NCI-H226 (cell line): ENCODE results near the gene AXDND1.
A peak's percentile ranks its signal among the peaks of the same experiment; 100 is the strongest.

Experiments used
- DNase-seq: peaks from one replicate; pipeline ENCODE4 v3.0.0-alpha.2; 2015

The AXDND1 gene

DNA sequence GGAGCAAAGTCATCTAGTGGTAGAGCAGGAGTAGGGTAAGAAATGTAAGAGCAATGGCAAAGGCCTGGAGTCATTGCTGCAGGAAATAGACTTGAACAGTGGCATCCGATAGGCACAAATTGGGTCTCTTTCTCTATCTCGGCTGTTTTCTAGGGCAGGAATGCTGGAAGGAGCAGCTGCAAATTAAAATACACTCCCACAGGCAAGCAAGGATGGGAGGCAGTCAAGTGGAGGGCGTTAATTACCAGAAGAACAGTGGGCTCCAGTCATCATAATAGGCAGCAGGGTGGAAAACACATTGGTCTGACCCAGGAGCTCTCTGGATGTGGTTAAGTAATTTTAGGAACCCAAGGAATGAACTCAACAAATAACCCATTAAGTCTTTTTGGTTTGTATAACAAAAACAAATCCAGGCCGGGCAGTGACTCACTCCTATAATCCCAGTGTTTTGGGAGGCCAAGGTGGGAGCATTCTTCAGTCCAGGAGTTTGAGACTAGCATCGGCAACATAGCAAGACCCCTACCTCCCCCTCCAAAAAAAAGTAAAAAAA, 218.1 kb downstream of the AXDND1 start:
- no peak for DNase-seq

GRCh38 chr1:179586107-179586823, 220.5 kb downstream of the AXDND1 start:
- peak; percentile 34 for DNase-seq

DNA sequence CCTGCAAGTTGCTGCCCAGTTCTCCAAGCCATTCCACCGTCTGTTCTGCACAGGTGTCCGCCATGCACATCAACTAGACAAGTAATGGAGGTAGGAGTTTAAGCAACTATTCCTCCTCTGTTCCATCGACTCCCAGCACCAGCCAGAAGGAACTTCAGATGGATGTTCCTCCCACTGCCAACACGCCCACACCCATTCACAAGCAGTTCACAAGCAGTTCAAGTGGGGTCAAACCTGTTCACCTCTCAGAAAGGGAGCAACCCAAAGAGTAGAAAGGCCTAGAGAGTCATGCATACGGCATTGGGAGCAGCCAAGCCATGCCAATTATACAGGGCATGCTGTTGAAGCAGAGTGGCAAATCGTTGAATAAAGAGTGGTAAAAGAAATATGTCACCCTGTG, 221.6 kb downstream of the AXDND1 start:
- no peak for DNase-seq

- DNase-seq, result peak; percentile 91
These were observed 222.8 kb downstream of the AXDND1 start for GRCh38 chr1:179588425-179589024.

DNA sequence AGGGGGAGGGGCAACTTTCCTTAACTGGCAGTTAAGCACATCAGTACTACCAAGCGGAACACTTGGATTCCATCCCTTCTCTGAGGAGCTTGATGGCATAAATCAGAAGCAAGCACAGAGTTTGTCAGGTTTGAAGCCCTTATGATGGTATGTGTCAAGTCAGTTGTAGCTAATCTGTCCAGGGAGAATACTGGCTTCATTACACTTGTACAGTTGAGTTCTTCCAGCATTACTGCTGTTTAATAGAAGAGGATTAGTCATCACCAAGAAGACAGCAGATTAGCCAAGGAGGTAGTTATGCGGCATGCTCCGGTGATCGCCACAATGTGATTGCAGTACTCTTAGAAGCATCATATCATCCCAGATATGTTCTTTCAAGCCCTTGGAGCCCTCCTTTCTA, 223.7 kb downstream of the AXDND1 start:
- DNase-seq, result peak; percentile 51

- DNase-seq, result no peak
These were observed 224.9 kb downstream of the AXDND1 start for GRCh38 chr1:179590671-179591070.

- DNase-seq, result no peak
These were observed 225.5 kb downstream of the AXDND1 start for GRCh38 chr1:179591253-179591591.

DNA sequence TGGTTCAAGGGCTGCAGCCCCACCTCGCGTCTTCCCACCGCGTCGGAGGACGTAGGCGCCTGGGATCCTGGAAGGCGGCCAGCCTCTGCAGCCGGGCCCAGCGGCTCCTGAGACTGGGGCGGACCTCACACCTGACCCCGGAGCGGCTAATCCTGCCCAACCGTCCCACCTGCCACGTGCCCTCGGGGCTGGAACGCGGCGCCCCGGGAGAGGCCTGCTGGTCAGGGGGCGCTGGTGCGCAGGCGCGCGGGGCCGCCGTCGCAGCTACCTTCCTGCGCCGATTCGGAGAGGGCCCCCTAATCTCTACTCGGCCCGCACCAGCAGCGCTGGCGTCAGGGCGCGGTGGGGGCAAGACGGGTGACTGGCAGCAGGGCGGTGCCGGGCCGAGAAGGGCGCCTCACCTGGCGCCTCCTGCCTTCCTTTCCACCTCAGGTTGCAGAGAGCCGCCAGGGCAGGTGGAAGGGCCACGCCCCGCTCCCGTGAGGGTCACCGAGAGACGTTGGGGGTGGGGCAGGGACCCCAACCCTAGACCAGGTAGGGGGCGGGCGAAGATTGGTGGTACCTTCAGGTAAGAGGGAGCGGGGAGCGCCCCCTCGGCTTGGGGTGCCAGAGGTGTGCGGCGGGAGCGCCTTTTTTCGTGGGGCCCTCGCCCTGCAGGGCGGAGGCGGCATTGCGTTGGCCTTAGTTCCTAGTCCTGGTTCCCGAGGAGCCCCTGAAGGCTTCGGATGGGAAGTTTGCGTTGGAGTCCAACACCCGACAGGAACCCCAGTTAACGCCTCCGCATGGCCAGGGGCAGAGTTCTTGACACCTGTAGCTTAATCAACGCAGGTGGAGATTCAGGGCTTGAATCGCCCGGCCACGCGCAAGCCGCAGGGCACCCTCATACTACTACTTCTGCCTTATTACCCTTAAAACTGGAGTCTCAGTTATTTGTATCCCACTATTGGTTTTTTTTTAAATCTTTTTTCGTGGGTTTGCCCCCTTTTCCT, 226.1 kb downstream of the AXDND1 start, which contains the start of gene TDRD5:
Gene TDRD5 (plus strand): TSS at position 241 of the 989 bp plus-strand sequence. CDS start 784 bp downstream, outside the sequence.
- DNase-seq, result peak; percentile 13

GRCh38 chr1:179598631-179599030, 232.9 kb downstream of the AXDND1 start:
- no peak for DNase-seq

DNA sequence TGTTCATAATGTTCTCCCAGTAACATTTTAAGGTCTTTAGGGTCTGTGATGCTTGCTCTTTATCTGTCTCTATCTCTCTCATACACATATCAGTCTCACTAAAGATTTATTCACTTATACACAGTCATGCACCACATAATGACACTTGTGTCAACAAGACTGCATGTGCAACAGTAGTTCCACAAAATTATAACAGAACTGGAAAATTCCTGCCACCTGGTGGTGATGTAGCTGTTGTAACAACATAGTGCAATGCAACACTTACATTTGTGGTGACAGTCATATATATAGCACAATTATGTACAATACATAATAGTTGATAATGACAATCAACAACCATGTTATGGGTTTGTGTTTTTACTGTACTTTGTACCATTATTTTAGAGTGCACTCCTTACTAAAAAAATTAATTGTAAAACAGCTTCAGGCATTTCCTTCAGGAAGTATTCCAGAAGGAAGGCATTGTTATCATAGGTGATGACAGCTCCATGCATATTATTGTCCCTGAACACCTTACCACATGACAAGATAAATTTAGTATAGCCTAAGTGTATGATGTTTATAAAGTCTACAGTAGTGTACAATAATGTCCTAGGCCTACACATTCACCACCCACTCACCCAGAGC, 234.0 kb downstream of the AXDND1 start:
- peak; percentile 22 for DNase-seq

- no peak for DNase-seq
These were observed 235.3 kb downstream of the AXDND1 start for GRCh38 chr1:179601093-179601492.
